ENCODE data around the gene MAPKAPK2. TPM values are rescaled to one million over a fixed set of nuclear protein-coding genes. Genes with fewer than 3 reads are reported as not detected.
A peak's percentile ranks its signal among the peaks of the same experiment; 100 is the strongest.

The MAPKAPK2 gene
- total and polyA plus RNA-seq, 2 of the 13 experiments (the other 11 are each of a cell fraction or from before 2014, with no cell fraction given), result 16.6 to 34.0 TPM

GRCh38 chr1:206715120-206715519, 30.4 kb downstream of the MAPKAPK2 start:
- intact Hi-C loops (cut with micrococcal nuclease; ENCODE audit: unreplicated experiment), result no loop called here
- BruUV-seq (replicated peaks), result no TSS peak
- Histone ChIP-seq H3K4me3 (replicated peaks in 1 of 3; ENCODE audit: insufficient read depth in 1 of 3, low read depth in 2 of 3, low read length in 3 of 3) (no peak overlapping the region), H3K9ac (ENCODE audit: insufficient read depth, low read depth, low read length) (no peak overlapping the region), H4K20me1 (ENCODE audit: insufficient read depth, low read length) (peaks cover 19% of the 10 kb centered on the region), H3K27me3 (ENCODE audit: control insufficient read depth in 1 of 2, insufficient read depth in 2 of 2, low read length in 2 of 2) (no peaks in the 10 kb centered on the region), H3K9me3 (ENCODE audit: low read length) (no peaks in the 10 kb centered on the region), H3K4me1 (ENCODE audit: insufficient read depth, low read length) (peaks cover 45% of the 10 kb centered on the region), H3K36me3 (replicated peaks in 1 of 2; ENCODE audit: control insufficient read depth in 1 of 2, insufficient read depth in 2 of 2, low read length in 2 of 2) (no peaks in the 10 kb centered on the region), H3K27ac (ENCODE audit: extremely low read length, insufficient read depth, low read length) (no peak overlapping the region), H2AFZ (ENCODE audit: low read length) (no peak overlapping the region), H3K4me2 (ENCODE audit: low read depth, low read length) (no peak overlapping the region), H3K79me2 (ENCODE audit: insufficient read depth, low read length) (peaks cover 52% of the 10 kb centered on the region)
- TF ChIP-seq ZBTB33 (CRISPR knock-in tag; IDR thresholded peaks at IDR 0.05), result no peak
- in situ Hi-C loops (cut with HindIII; ENCODE audit: extremely low pct_ligation_motif_present, low pct_unique_long_range_greater_than_20kb), result no loop called here
- POLR2A ChIA-PET, result no interaction called here
- FAIRE-seq (no peak), DNase-seq (ENCODE audit: low spot score) (no peak), ATAC-seq (no peak)
- CTCF ChIA-PET (ENCODE audit: low intra/inter-chr PET ratio, low total read pairs), result no interaction called here
- WGBS (ENCODE audit: low lambda C conversion rate), result over 99% methylated on average over 4 of the region's 4 CpGs

GRCh38 chr1:206715552-206716158, 30.9 kb downstream of the MAPKAPK2 start:
- Histone ChIP-seq H3K4me1 (ENCODE audit: insufficient read depth, low read length) (peaks cover 40% of the 10 kb centered on the region), H3K79me2 (ENCODE audit: insufficient read depth, low read length) (peaks cover 50% of the 10 kb centered on the region), H3K36me3 (replicated peaks in 1 of 2; ENCODE audit: control insufficient read depth in 1 of 2, insufficient read depth in 2 of 2, low read length in 2 of 2) (no peaks in the 10 kb centered on the region), H3K27me3 (ENCODE audit: control insufficient read depth in 1 of 2, insufficient read depth in 2 of 2, low read length in 2 of 2) (no peaks in the 10 kb centered on the region), H3K4me3 (replicated peaks in 1 of 3; ENCODE audit: insufficient read depth in 1 of 3, low read depth in 2 of 3, low read length in 3 of 3) (no peak overlapping the region), H3K4me2 (ENCODE audit: low read depth, low read length) (no peak overlapping the region), H4K20me1 (ENCODE audit: insufficient read depth, low read length) (peaks cover 14% of the 10 kb centered on the region), H3K9me3 (ENCODE audit: low read length) (no peaks in the 10 kb centered on the region), H3K27ac (ENCODE audit: extremely low read length, insufficient read depth, low read length) (no peak overlapping the region), H3K9ac (ENCODE audit: insufficient read depth, low read depth, low read length) (no peak overlapping the region), H2AFZ (ENCODE audit: low read length) (no peak overlapping the region)
- DNase-seq (ENCODE audit: low spot score) (no peak), FAIRE-seq (no peak), ATAC-seq (no peak)
- no TSS peak for BruUV-seq (replicated peaks)
- 96% methylated on average over 3 of the region's 3 CpGs for WGBS (ENCODE audit: low lambda C conversion rate)
- intact Hi-C loops (cut with micrococcal nuclease; ENCODE audit: unreplicated experiment), result no loop called here
- TF ChIP-seq ZNF121 (CRISPR knock-in tag; IDR thresholded peaks at IDR 0.05) (0 out of 2 replicates have a peak, but pooled peaks have one; percentile 37), HOXA5 (CRISPR knock-in tag; IDR thresholded peaks at IDR 0.05) (no peak)
- in situ Hi-C loops (cut with HindIII; ENCODE audit: extremely low pct_ligation_motif_present, low pct_unique_long_range_greater_than_20kb), result no loop called here
- ChIA-PET CTCF (ENCODE audit: low intra/inter-chr PET ratio, low total read pairs) (no interaction called here), POLR2A (no interaction called here)
